ENCODE measurements around the gene ASB1.
"Not testable (repeated sequence)": the region's sequence is repeated elsewhere in the genome, so short reads cannot be mapped to it uniquely, and the experiment has no call there.

Gene ASB1

DNA sequence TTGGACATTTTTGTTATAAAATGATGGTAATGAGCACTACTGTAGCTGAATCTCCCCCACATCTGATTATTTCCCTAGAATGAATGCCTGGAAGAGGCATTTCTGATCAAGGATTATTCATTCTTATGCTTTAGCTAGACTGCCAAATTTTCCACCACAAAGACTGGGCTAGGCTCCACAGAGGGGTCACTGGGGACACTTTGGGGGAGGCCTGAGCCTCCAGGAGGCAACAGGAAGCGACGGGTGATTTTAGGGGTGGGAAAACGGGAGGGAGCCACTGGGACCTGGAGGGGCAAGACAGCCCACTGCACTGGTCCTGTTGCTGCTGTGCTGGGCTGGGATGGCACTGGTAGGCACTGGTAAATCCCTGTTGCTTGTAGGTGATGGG is 2.4 kb upstream of the ASB1 start:
- no peak for DNase-seq

DNA sequence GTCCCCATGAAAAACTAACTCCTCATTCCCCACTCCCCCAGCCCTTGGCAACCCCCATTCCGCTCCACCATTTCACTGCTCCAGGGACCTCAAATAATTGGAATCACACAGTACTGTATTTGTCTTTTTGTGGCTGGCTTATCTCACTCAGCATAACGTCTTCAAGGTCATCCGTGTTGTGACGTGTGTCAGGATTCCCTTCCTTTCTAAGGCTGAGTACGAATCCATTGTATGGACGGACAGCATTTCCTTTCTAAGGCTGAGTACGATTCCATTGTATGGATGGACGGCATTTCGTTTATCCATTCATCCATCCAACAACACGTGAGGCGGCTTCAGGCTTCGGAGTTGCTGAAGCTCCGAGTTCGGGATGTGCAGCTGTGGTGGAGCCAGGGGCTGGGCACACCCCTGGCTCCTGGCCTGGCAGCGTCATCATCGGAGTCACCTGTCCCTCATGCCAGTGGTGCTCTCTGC is 1.2 kb upstream of the ASB1 start:
- DNase-seq = no peak

DNA sequence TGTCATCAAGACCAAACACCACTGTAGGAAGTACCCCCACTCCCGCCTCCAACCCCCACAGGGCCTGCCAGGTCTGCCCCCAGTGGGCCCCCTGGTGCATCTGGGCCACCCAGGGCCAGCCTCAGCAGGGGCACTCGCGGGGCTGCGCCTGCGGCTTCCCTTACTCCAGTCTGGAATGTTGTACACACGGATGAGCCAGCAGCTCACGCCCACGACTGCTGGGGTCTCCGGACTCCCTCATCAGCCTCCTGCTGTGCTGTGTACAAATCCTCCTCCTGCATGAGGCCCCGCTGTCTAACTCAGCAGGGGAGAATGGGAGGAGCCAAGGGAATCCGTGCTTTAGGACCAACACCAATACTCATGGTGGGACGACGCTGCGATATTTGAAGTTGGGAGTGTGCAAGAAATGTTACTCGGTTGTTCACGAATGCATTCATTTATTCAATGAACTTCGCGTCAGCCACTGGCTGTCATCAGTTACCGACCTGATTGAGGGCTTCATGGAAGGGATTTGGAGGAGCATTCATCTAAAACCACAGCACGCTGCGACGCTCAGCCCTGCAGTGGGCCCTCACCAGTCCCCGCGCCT is 654 bp upstream of the ASB1 start:
- DNase-seq = no peak

DNA sequence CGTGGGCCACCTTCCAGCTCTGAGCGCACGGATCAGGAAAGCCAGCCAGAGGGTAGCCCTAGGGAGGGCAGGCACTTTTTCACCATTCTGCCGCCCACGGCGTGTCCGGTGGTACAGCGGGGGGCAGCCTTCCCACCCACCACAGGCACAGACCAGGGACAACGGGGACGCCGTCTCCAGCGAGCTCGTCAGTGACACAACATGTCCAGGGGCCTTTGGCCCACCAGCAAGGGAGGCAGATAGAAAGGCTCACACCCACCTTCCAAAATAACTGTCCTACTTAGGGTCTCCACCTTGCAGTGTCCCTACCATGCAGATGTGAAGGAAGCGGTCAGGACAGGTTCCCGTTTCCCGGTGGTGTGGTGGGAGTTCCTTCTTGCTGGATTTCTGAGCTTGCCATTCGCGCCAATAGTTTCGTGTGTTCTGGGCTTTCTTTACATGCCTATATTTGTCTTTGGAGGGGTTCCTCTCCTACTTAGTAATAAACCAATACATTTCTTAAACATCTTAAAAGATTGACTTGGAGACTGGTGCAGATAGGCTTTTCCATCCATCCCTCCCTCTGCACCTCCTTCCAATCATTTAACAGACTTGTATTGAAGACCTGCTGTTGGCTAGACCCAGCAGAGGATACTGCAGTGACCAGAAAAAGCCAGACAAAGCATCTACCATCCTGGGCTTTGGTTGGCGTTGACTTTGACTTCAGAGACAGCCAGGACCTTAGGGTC is 872 bp downstream of the ASB1 start:
- DNase-seq = no peak

DNA sequence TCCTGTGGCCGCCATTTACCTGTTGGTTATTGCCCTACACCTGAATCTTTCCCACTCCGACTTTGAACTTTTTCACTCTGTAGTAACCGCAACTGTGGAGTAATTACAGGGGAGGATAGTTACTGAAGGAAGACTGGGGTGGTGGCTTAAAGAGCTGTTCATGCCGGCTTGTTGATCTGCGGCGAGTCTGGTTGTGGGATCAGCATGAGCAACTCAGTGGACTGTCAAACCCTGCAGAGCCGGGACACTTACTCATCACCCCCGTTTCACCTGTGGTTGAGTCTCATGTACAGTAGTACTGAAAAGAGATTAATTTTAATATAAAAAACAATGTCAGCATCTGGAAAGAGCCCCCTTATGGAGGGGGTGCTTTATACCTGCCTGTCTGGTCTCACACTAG is 2.1 kb downstream of the ASB1 start:
- DNase-seq = no peak

DNA sequence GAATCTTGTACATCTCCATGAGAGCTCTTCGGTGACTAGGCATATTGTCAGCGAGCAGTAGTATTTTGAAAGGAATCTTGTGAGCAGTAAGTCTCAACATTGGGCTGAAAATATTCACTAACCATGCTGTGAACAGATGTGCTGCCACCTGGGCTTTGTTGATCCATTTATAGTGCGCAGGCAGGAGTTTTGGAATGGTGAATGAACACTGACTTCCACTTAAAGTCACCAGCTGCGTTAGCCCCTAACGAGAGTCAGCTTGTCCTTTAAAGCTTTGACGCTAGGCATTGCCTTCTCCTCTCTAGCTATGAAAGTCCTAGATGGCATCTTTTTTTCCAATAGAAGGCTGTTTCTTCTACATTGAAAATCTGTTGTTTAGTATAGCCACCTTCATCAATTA is 4.1 kb downstream of the ASB1 start:
- no peak for DNase-seq

DNA sequence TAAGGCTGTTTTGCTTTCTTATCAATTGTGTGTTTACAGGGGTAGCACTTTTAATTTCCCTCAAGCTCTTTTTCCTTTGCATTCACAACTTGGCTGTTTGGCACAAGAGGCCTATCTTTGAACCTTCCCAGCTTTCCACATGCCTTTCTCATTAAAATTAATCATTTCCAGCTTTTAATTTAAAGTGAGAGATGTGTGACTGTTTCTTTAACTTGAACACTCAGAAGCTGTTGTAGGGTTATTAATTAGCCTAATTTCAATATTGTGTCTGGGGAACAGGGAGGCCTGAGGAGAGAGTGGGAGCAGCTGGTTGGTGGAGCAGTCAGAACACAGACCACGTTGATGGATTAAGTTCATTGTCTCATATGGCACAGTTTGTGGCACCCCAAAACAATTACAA is 4.7 kb downstream of the ASB1 start:
- no peak for DNase-seq

DNA sequence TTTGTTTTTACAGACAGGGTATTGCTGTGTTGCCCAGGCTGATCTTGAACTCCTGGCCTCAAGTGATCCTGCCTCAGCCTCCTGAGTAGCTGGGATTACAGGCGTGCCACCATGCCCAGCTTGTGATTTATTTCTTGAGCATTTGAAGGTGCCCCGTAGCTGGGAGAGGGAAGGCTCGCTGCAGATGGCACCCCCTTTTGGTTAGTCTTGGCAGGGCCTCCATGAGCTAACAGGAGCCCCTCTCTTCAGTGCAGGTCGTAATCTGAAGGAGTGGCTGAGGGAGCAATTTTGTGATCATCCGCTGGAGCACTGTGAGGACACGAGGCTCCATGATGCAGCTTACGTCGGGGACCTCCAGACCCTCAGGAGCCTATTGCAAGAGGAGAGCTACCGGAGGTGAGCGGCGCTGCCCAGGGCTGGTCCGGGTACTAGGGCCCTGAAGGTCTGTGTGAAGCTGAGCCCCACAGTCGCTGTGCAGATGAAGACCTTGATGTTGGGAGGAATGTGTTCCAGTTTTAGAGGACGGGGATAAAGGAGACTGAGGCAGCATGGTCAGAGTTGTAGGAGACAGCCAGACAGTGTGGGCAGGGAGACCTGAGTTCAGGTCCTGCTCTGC is 6.7 kb downstream of the ASB1 start:
- no peak for DNase-seq

DNA sequence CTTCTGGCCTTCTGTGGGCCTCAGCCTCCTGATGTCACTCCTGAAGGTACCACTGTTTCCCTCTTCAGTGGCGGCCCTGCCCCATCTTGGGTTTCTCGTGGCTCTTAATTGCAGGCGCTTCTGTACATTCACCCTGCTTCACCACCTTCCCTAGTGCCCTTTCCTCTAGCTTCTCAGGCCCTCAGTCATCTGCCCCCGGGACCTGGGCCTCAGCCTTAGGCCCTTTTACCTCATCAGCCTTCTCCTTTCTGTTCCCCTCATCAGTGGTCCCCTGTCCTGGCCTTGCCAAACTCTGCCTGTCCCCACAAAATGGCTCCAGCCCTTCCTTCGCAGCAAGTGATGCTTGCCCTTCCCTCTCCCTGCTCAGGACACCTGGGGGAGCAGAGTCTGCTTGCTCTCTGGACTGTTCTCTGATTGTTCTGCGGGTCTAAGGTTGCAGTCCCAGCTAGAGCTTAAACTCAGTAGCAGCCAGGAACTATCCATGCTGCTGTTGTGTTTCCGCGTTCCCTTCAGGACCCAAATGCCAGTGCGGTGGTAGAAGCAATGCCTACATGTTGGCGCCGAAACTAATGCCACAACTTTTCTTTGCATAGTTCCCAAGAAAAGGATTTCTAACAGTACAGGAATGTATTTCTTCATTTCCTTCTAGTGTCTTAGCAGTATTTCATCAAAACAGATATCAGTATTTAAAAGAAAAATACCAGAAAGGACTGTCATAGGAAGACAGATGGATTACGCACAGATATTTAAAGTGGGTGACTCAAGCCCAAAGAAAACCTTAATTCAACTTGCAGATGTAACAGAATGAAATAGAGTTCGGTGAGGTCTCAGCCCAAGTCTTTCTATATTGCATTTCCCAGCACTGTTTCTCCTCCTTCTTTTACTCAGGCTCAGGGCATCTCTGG is 7.5 kb downstream of the ASB1 start:
- no peak for DNase-seq

DNA sequence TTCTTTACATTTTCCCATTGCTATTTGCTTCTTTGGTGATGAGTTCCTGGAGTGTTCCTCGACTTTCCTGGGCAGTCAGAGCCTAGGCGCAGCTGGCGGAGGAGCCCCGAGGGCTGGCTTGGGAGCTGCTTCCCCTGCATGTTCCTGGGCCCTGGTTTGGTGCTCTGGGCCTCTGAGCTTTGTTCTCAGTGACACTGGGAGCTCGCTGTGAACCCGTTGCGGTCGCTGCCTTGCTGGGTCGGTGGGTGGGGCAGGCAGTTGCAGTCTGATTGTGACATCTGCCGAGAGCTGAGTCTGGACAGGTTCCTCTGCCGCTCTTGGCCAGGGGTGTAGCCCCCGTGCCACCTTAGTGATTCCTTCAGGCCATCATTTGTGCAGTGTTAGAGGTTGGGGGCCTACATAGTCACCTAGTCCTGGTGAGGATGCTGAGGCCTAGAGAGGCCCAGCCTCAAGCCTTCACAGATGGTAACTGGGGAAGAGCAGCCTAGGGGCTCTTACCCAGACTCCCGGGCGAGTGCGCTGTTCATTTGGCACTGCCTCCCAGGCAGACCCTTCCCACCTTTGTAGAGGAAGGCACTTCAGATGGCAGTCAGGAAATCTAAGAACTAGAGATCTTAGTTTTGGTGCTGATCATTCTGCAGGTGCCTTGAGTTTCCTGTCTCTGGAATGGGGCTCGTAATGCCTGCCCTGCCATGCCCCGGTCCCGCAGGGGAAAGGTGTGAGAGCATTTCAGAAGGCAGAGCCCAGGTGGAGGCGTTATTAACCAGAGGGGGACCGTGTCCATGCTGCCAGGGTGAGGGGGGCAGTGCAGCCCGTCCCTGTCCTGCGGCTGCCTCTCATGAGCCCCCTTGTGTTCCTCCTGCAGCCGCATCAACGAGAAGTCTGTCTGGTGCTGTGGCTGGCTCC is 8.4 kb downstream of the ASB1 start:
- no peak for DNase-seq

DNA sequence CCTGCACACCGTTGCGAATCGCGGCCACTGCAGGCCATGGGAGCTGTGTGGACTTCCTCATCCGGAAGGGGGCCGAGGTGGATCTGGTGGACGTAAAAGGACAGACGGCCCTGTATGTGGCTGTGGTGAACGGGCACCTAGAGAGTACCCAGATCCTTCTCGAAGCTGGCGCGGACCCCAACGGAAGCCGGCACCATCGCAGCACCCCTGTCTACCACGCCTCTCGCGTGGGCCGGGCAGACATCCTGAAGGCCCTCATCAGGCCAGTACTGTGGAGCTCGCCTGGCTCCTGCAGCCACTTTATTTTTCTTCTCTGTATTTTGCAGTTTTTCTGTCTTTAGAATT is 9.0 kb downstream of the ASB1 start:
- no peak for DNase-seq

DNA sequence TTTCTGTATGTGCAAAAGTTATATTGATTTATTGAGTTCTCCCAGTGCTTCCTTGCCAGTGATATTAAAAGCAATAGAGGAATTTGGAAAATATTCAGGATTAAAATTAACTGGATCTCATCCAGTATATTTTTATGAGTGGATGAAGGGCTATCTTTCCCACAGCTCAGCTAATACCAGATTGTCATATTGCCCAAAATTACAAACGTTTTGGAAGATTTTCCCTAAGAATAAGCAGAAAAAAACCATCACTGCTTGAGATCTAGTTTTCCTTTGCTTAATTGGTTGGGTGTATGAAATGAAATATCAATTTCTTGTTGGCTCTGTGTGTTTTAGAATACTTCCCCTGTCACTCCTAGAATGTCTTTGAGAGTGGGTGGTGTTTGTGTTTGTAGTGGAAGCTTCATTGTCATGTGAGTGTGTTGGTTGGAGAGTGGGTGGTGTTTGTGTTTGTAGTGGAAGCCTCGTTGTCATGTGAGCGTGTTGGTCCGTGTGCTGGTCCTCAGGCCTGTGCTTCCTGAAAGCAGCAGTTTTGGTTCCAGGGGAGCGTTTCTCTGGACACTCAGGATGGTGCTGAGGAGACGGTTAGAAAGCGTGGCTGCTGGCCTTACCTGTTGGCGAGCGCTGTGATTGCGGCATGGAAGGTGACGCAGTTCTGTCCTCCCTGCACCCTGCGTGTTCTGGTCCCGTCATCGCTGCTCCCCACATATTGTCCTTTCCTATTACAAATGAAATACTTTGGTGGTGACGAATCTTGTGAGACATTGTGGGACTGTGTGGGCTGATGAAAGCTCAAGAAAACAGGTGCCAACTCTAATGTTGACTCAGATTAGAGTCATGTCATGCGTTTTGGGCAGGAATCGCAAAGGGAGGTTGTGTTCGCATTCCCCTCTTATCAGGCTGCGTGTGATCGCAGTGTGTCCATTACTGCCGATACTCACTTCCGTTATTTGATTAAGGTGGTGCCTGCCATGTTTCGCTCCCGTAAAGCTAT is 12.4 kb downstream of the ASB1 start:
- DNase-seq = no peak

DNA sequence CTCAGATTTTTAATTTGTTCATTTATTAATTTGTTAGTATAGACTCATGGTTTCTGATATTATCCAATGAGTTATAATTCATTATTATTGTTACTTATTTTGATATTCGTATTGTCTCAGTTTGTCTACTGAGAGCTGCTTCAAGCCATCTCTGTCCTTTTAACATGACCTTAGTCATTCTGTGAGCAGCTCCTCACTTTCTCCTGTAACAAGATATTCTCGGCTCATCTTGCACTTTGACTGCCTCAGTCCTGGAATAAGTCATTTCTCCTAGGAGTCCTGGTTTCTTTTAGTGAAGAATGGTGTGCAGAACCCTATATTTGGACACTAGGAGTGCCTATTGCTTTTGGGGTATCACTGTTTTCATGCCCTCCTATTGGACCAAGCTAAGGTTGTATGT is 13.2 kb downstream of the ASB1 start:
- DNase-seq = no peak

DNA sequence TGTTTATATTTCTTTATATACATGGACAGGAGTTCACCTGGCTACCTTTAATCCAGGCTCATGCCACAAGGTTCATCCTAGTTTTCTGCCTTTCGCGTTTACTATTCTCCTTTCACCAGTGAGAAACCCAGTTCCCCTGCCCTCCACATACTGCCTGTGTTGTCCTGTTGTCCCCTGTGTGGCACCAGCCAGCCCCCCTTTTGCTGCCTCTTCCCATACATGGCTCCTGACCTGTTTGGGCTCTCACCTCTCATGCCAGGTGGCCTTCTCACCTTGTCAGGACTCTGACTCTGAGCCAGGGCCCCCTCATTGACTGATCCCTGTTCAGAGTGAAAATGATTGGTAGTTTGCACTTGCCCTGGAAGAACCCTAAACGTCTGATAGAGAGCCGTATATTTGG is 13.6 kb downstream of the ASB1 start:
- no peak for DNase-seq

DNA sequence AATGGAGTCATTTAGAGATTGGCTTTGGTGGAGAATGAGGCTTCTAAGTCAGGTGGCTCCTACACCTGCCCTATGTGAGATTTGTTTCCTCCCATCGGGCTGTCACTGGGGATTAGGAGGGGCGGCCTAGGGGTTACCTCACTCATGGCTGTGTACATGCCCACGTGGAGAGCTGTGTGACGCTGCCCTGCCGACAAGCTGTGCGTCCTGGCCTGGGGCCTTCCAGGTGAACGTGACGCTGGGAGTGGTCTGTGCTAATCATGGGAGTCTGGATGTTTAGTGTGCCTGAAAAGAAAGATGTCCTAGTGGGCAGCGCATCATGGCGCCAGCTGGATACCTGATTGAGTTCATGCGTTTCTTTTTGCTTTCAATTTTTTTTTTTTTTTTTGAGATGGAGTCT is 14.0 kb downstream of the ASB1 start:
- DNase-seq = no peak

DNA sequence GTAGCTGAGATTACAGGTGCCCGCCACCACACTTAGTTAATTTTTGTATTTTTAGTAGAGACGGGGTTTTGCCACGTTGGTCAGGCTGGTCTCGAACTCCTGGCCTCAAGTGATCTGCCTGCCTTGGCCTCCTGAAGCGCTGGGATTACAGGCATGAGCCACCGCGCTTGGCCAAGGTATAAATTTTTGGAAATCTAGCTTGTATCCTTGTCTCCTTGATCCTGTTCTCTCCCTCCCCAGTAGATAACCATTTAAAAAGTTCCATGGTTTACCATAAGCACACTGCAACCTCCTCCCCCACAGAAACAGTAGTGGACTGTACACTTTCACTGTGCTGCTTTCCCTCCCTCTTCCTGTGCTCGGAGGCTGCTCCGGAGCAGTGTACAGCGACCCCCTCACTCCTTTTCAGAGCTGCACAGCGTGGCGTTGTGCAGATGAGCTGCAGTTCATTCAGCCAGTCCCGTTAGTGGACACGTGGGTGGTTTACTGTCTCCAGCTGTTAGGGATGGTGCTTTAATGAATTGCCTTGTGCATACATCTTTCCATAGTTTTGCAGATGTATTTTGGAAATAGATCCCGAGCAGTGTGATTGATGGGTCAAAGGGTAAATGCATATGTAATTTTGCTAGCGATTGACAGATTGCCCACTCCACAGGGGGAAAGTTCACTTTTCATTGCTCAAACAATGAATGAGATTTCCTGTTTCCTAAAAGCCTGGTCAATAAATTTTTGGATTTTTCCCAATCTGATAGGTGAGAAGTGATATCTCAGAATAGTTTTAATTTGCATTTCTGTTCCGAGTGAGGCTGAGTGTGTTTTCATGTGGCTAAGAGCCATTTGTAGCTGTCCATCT is 14.8 kb downstream of the ASB1 start:
- DNase-seq = no peak

DNA sequence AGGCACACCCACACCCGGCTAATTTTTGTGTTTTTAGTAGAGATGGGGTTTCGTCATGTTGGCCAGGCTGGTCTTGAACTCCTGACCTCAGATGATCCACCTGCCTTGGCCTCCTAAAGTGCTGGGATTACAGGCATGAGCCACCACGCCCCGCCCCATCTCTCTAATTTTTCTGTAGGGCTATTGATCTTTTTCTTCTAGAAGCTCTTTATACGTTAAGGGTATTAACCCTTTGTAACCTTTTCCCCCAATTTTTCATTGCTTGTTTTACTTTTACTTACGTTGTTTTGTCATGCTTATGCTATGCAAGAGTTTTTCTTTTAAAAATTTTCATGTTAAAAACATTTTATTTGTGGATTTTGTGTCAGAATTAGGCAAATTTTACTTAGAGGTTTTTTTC is 15.5 kb downstream of the ASB1 start:
- DNase-seq = not testable (repeated sequence)

DNA sequence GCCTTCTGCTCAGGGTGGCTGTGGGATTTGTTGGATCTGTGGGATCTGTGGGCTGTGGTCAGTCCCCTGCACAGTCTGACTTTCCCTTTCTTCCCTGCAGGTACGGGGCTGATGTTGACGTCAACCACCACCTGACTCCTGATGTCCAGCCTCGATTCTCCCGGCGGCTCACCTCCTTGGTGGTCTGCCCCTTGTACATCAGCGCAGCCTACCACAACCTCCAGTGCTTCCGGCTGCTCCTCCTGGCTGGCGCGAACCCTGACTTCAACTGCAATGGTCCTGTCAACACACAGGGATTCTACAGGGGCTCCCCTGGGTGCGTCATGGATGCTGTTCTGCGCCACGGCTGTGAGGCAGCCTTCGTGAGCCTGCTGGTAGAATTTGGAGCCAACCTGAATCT is 17.5 kb downstream of the ASB1 start:
- no peak for DNase-seq

DNA sequence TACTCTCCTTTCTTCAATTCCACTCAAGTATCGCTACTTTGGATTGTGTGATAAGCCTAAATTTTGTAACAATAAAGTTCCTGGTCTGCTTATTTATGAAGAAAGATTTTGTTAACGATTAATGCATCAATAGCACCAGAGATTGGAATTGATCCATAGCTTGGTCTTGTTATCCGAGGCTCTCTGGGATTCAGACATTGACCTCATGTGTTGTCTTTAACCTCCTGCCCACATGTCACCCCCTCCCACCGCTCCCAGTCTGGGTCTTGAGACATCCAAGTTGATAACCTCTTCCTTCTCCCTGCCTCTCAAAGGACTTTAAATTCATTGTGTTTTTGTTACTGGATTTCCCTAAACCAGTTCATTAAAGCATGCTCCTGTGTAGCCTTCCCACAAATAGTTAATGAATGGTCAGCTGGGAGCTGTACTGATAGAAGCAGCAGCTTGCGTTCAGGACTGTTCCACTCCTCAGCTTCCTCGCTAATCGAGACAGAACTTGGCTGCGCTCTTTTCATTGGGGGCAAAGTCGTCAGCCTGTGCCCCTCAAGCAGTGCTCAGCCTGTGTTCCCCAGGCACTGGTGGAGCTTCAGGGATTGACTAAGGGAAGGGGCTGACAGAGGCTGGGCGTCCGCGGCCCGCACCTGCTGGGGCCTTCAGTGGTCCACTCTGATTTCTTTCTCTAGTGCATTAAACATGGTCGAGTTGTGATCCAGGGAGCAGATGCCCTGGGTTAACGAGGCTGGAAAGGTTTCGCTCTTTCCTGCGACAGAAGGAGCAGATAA is 18.9 kb downstream of the ASB1 start:
- DNase-seq = no peak
